Upper lobe of left lung (tissue), 6 donors: ENCODE results near the gene EDARADD. TPM values are rescaled to one million over a fixed set of nuclear protein-coding genes. Genes with fewer than 3 reads are reported as not detected.

Experiments used
- ATAC-seq, 2 donors: fragments of 200-7000 bp; cut with Tn5 transposase; one replicate each; pipeline ENCODE4 v1.9.1; 2022; ENCODE audit warnings: mild to moderate bottlenecking in 2 of 2, moderate library complexity in 2 of 2; ENCODE audit not compliant: low FRiP score in 2 of 2
- DNase-seq, 2 donors: peaks; one replicate each; pipeline ENCODE4 v3.0.0-alpha.2; 2019 to 2020
- H3K27ac ChIP-seq, 4 donors: fragments of 200-600 bp; sonication (generic); one replicate each; pipeline ENCODE4 v1.5.1; 2016 to 2019
- H3K27me3 ChIP-seq, 4 donors: fragments of 200-600 bp; sonication (generic); one replicate each; pipeline ENCODE4 v1.5.1; 2017 to 2019
- H3K36me3 ChIP-seq, 4 donors: fragments of 200-600 bp; sonication (generic); one replicate each; pipeline ENCODE4 v1.5.1; 2016 to 2019
- H3K4me1 ChIP-seq, 4 donors: fragments of 200-600 bp; sonication (generic); one replicate each; pipeline ENCODE4 v1.5.1; 2018 to 2019
- H3K4me3 ChIP-seq, 4 donors: fragments of 200-600 bp; sonication (generic); one replicate each; pipeline ENCODE4 v1.5.1; 2017 to 2019; ENCODE audit warnings: mild to moderate bottlenecking in 2 of 4, moderate library complexity in 1 of 4
- H3K9me3 ChIP-seq, 4 donors: fragments of 200-600 bp; sonication (generic); one replicate each; pipeline ENCODE4 v1.5.1; 2018 to 2019
- EP300 ChIP-seq, 4 donors: sonication (generic); formaldehyde crosslinking; IDR thresholded peaks; one replicate each; pipeline ENCODE4 v1.5.1; 2017; ENCODE audit warnings: antibody characterized with exemption in 4 of 4, control low read depth in 2 of 4
- POLR2A ChIP-seq, 4 donors: fragments of 450-650 bp; IDR thresholded peaks; one replicate each; pipeline ENCODE4 v1.5.1; 2016 to 2017; ENCODE audit warnings: antibody characterized with exemption in 4 of 4, mild to moderate bottlenecking in 2 of 4
- POLR2AphosphoS5 ChIP-seq, 2 donors: sonication (generic); formaldehyde crosslinking; IDR thresholded peaks; one replicate each; pipeline ENCODE4 v1.5.1; 2017; ENCODE audit warnings: antibody characterized with exemption in 2 of 2
- WGBS, 2 donors: methylation state at CpG; one replicate each; pipeline ENCODE4 v1.1.5; 2017 to 2018; 5-methylcytosine and 5-hydroxymethylcytosine counted together
- total RNA-seq, 6 donors: library from RNA; depleted of rRNA in 4 of 6; stranded (reverse); fragments of >200 nt in 4 of 6; gene quantifications; one replicate each; pipeline versions ENCODE4 v1.1.0 to v1.2.1, GENCODE V29; 2016 to 2021
- TF ChIP-seq, protein P1 (sequence below), 6 experiments: fragments of 450-650 bp in 4 of 6; fragments of 200-600 bp in 2 of 6; sonication (generic) in 2 of 6; IDR thresholded peaks; one replicate each; pipeline ENCODE4 v1.5.1; 2016 to 2019; ENCODE audit warnings: antibody characterized with exemption in 6 of 6
- donor health status: DM: no; HTN: no; CAD: no; lungs with moderate emphysema.
- donor health status: DM: no; HTN: yes; CAD: no; lungs with severe emphysema.

EDARADD gene
- total RNA-seq, 6 donors from 2014 or later: 0.11 to 2.6 (median 0.57) TPM; not detected in 1

- H3K36me3 ChIP-seq: no peaks in the 10 kb centered on the region
- no peak overlapping the region for H3K27ac ChIP-seq
- no peaks in the 10 kb centered on the region for H3K27me3 ChIP-seq
- TF ChIP-seq EP300 (IDR thresholded peaks at IDR 0.05): no peak
- no peak for TF ChIP-seq POLR2AphosphoS5 (IDR thresholded peaks at IDR 0.05)
- TF ChIP-seq, protein P1, sequence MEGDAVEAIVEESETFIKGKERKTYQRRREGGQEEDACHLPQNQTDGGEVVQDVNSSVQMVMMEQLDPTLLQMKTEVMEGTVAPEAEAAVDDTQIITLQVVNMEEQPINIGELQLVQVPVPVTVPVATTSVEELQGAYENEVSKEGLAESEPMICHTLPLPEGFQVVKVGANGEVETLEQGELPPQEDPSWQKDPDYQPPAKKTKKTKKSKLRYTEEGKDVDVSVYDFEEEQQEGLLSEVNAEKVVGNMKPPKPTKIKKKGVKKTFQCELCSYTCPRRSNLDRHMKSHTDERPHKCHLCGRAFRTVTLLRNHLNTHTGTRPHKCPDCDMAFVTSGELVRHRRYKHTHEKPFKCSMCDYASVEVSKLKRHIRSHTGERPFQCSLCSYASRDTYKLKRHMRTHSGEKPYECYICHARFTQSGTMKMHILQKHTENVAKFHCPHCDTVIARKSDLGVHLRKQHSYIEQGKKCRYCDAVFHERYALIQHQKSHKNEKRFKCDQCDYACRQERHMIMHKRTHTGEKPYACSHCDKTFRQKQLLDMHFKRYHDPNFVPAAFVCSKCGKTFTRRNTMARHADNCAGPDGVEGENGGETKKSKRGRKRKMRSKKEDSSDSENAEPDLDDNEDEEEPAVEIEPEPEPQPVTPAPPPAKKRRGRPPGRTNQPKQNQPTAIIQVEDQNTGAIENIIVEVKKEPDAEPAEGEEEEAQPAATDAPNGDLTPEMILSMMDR (IDR thresholded peaks at IDR 0.05): no peak
- TF ChIP-seq POLR2A (IDR thresholded peaks at IDR 0.05): no peak
- no peak overlapping the region for H3K4me3 ChIP-seq
- 81 to 84% methylated on average over 6 of the region's 6 CpGs for WGBS, 2 donors
- no peak for DNase-seq
- no peaks in the 10 kb centered on the region for H3K9me3 ChIP-seq
- no peaks in the 10 kb centered on the region for H3K4me1 ChIP-seq
- ATAC-seq: no peak
Measured at GRCh38 chr1:236471096-236471495, 77.0 kb downstream of the EDARADD start.

- DNase-seq (no peak), ATAC-seq (no peak)
- Histone ChIP-seq H3K4me1 (no peaks in the 10 kb centered on the region), H3K27ac (no peak overlapping the region), H3K4me3 (no peak overlapping the region), H3K27me3 (no peaks in the 10 kb centered on the region), H3K9me3 (no peaks in the 10 kb centered on the region), H3K36me3 (no peaks in the 10 kb centered on the region)
- WGBS, 2 donors: 27 to 44% methylated on average over 6 of the region's 6 CpGs
- TF ChIP-seq POLR2A (IDR thresholded peaks at IDR 0.05) (no peak), EP300 (IDR thresholded peaks at IDR 0.05) (no peak)
- TF ChIP-seq, protein P1 (IDR thresholded peaks at IDR 0.05): no peak
Measured at GRCh38 chr1:236471653-236472052, 77.6 kb downstream of the EDARADD start.

GRCh38 chr1:236472850-236473788 is 79.0 kb downstream of the EDARADD start:
- Histone ChIP-seq H3K4me3 (no peak overlapping the region), H3K36me3 (no peaks in the 10 kb centered on the region), H3K27ac (no peak overlapping the region), H3K9me3 (no peaks in the 10 kb centered on the region), H3K27me3 (no peaks in the 10 kb centered on the region), H3K4me1 (no peaks in the 10 kb centered on the region)
- 75 to 79% methylated on average over 17 of the region's 17 CpGs for WGBS, 2 donors
- no peak for ATAC-seq
- no peak for TF ChIP-seq POLR2A (IDR thresholded peaks at IDR 0.05)
- no peak for TF ChIP-seq POLR2AphosphoS5 (IDR thresholded peaks at IDR 0.05)
- TF ChIP-seq EP300 (IDR thresholded peaks at IDR 0.05): no peak
- TF ChIP-seq, protein P1 (IDR thresholded peaks at IDR 0.05): no peak
- no peak for DNase-seq

DNA sequence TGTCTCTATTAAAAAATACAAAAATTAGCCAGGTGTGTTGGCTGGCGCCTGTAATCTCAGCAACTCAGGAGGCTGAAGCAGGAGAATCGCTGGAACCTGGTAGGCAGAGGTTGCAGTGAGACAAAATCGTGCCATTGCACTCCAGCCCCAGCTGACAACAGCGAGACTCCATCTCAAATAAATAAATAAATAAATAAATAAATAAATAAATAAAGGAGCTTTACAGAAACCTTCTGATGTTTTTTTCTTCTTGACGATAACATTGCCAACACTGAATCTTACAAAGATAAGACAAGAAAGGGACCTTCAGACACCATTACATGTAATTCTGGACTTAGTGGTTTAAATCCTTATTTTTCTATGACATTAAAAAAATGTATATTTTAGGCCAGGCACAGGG is 81.9 kb downstream of the EDARADD start:
- ATAC-seq: no peak
- WGBS, 2 donors: 85 to 95% methylated on average over 5 of the region's 5 CpGs
- TF ChIP-seq POLR2AphosphoS5 (IDR thresholded peaks at IDR 0.05): no peak
- TF ChIP-seq POLR2A (IDR thresholded peaks at IDR 0.05): no peak
- no peak for TF ChIP-seq EP300 (IDR thresholded peaks at IDR 0.05)
- TF ChIP-seq, protein P1 (IDR thresholded peaks at IDR 0.05): no peak
- Histone ChIP-seq H3K27ac (no peak overlapping the region), H3K4me3 (no peak overlapping the region), H3K36me3 (no peaks in the 10 kb centered on the region), H3K4me1 (no peaks in the 10 kb centered on the region), H3K9me3 (no peaks in the 10 kb centered on the region), H3K27me3 (no peaks in the 10 kb centered on the region)
- DNase-seq: no peak
